GM20000 (cell line): Measurements from ENCODE around the gene QKI.
A peak's percentile ranks its signal among the peaks of the same experiment; 100 is the strongest.

Source experiments
- DNase-seq: peaks from one replicate; pipeline ENCODE4 v3.0.0; 2012; ENCODE audit warnings: low spot score
- TF ChIP-seq, protein P1 (sequence below): IDR thresholded peaks from 2 replicates; pipeline ENCODE4 v1.5.1; 2012; ENCODE audit warnings: mild to moderate bottlenecking, control low read depth; ENCODE audit errors: extremely low read depth, missing control alignments

QKI gene

DNA sequence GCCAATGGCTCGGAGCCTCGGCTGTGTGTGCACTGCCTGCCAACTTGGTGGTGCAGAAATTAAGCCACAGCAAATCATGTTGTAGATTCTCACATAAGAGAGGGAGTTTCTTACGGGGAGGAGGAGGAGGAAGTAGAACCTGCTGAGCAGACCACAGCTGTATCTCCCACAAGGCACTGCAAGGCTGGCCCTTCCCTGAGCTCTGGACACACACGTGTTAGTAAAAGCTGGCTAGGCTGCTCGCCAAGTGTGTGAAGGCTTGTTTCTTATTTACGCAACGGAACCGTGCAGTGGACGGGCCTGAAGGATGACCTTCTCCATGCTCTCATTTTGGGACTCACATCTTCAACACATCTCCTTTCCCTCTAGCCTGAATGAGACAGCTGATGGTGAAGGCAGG, 15.7 kb upstream of the QKI start:
- TF ChIP-seq, protein P1, sequence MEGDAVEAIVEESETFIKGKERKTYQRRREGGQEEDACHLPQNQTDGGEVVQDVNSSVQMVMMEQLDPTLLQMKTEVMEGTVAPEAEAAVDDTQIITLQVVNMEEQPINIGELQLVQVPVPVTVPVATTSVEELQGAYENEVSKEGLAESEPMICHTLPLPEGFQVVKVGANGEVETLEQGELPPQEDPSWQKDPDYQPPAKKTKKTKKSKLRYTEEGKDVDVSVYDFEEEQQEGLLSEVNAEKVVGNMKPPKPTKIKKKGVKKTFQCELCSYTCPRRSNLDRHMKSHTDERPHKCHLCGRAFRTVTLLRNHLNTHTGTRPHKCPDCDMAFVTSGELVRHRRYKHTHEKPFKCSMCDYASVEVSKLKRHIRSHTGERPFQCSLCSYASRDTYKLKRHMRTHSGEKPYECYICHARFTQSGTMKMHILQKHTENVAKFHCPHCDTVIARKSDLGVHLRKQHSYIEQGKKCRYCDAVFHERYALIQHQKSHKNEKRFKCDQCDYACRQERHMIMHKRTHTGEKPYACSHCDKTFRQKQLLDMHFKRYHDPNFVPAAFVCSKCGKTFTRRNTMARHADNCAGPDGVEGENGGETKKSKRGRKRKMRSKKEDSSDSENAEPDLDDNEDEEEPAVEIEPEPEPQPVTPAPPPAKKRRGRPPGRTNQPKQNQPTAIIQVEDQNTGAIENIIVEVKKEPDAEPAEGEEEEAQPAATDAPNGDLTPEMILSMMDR, result no peak
- no peak for DNase-seq

DNA sequence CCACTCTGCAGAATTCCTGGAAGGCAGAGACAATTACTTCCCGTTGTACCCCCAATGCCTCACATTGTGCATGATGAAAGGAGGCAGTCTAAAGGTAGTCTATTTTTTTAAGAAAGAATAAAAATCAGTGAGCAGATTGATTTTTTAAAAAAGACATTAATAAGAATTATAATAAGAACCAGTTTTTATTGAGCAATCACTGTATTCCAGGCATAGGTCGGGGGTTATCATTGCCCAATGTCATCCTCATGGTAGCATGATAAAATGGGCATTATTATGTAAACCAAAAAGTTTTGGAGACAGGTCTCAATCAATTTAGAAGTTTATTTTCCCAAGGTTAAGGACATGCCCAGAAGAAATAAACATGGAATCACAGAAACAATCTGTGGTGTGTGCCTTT, 14.0 kb upstream of the QKI start:
- DNase-seq, result no peak
- TF ChIP-seq, protein P1, result no peak

DNA sequence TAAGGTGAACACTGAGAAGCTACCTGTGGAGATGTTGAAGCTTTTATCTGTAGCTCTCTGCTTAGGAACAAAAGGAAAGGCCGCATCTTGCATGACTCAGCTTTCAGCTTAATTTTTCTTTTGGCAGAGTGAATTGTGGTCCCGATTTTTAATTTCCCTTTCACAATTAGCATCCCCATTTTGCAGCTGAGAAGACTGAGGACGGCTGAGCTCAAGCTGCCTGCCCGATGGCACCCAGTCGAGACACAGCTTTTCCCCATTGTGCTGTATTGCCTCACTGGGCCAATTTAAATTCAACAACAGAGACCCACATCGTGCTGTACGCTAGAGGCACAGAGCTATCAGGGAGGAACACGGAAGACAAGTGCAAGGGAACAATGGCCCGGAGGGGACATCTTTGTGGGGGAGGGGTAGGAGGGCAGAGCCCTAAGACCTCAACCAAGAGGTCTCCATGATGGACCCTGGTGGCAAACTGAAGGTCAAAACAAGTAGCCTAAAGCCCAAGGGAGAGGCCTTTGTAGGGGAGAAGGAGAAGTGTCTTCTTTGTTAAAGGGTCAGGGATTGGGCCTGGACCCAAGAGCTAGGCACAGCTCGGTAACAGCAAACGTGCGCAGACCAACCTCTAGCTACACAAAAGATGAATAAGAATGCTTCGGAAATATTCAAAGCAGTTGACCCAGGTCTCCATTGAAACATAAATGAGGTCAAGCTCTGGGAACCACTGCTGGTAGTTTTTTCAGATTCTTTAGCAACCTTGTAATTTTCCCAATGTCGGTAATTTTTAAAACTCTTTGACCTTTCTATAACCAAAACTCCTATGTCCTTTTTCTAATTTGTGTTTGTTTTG, 13.3 kb upstream of the QKI start:
- no peak for DNase-seq
- TF ChIP-seq, protein P1, result no peak

DNA sequence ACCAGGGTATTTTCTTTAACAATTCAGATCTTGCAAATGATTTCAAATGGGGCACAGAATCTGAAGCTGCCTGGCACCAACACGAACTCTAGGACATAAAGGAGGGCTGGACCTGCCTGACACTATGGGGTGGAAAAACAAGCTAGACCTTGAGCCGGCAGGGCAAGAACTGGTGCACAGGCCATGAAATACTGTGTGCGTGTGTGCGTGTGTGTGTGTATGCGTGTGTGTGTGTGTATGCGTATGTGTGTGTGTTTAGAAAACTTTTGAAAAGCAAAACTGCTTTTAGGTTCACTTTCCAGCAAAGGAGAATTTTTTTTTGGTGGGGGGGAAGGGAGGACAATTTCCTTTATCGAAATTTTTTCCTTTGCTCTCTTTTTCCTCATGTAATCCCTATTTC, 11.9 kb upstream of the QKI start:
- TF ChIP-seq, protein P1, result no peak

DNA sequence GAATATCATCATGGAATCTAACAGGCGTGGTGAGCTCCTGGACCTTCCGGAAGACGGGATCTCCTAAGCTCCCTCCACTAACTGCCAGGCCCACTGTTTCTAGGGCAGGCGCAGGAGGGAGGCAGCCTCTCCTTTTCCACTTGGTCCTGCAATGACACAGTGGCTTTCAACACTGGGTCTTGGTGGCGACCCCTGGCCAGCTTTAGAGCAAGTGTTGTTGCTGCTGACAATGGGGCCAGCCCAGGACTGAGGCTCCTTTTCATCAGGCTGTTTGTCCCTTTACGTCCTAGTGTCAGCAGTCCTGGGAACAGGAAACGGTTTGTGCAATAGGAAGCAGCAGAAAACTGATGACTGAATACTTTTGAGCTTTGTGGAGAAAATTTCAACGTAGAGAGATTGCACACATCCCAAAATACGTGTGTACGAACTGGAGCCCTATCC, 9.7 kb upstream of the QKI start:
- DNase-seq, result no peak
- TF ChIP-seq, protein P1, result no peak

More for the DNA sequence above, 11.9 kb upstream of the QKI start:
- DNase-seq, result no peak

DNA sequence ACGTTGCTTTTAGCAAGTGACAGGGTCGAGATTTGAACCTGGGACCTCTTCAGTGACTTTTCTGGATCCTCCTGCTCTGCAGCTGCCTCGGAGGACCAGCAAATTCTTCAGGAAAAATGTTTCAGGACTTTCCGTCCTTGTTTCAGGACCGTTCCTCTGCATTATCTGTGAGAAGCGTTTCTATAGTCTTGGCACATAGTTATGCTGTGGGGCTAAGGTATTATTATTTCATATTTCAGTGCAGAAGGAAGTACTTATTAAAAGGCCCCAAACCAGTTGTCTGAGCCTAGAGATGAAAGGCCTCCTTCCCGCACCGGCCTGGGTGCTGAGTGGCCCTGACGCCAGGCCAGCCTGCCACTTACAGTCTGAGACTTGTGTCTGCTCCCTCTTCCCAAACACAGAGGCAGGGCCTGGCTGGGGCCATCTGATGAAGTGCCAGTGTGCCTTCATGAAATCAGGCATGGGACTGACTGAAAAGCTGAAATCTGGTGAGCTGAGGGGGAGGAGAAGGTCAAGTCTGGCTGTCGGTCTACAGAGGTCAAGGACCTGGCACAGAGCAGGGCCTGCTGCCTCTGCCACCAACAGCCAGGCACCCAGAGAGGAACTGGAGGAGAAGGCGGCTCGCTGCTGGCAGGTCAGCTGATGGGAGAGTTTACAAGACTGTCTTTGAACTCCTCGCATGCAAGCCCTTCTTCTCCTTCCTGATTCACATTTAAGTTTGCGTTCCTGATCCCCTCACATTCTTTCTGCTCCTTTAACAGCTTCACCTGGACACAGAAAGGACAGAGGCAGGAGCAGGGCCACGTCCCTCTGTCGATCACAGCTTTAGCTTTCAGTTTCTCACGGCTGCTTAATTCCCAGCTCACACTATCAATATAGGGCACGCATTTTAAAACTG, 8.9 kb upstream of the QKI start:
- TF ChIP-seq, protein P1, result no peak
- peak; percentile 42 for DNase-seq

DNA sequence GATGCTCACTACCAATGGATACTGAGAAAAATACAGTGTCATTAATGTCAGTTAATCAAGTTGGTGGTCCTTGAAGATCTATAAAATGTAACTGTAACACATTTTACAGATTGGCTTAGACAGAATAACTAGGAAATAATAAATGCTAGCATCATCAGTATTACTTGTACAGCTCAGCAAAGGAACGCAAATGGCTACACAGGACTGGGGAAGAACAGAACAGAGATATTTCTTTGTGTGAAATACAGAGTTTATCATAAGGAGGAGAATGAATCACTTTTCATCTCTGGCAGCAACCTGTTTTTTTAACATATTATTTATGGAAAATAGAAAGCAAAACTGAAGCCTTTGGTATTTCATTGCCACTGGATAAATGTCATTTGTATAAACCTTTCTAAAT, 8.2 kb upstream of the QKI start:
- DNase-seq, result no peak
- TF ChIP-seq, protein P1, result no peak
